Neural progenitor cell (in vitro differentiated cells): ENCODE measurements around the gene C1QA. TPM values are rescaled to one million over a fixed set of nuclear protein-coding genes. Genes with fewer than 3 reads are reported as not detected.

Source experiments
- DNase-seq: peaks from one replicate; pipeline ENCODE4 v3.0.0-alpha.2; 2016; ENCODE audit warnings: low spot score
- H2AFZ ChIP-seq: fragments of 200-600 bp; sonication (generic); replicated peaks from 2 replicates; pipeline ENCODE4 v1.6.1; 2016; ENCODE audit warnings: antibody characterized with exemption
- H3F3A ChIP-seq: fragments of 200-600 bp; sonication (generic); 2 replicates; pipeline ENCODE4 v1.6.1; 2016; ENCODE audit warnings: antibody characterized with exemption, low read depth
- H3K27ac ChIP-seq: fragments of 200-600 bp; sonication (generic); 2 replicates; pipeline ENCODE4 v1.5.1; 2016; ENCODE audit warnings: mild to moderate bottlenecking
- H3K27me3 ChIP-seq: fragments of 200-600 bp; sonication (generic); 2 replicates; pipeline ENCODE4 v1.6.1; 2016; ENCODE audit warnings: mild to moderate bottlenecking, moderate library complexity
- H3K36me3 ChIP-seq: fragments of 200-600 bp; sonication (generic); 2 replicates; pipeline ENCODE4 v1.5.1; 2016
- H3K4me1 ChIP-seq: fragments of 200-600 bp; sonication (generic); 2 replicates; pipeline ENCODE4 v1.6.1; 2016; ENCODE audit warnings: mixed run types
- H3K4me2 ChIP-seq: fragments of 200-600 bp; sonication (generic); 2 replicates; pipeline ENCODE4 v1.6.1; 2016
- H3K4me3 ChIP-seq: fragments of 200-600 bp; sonication (generic); 2 replicates; pipeline ENCODE4 v1.5.1; 2016
- H3K79me2 ChIP-seq: fragments of 200-600 bp; sonication (generic); 2 replicates; pipeline ENCODE4 v1.6.1; 2016; ENCODE audit warnings: low read depth
- H3K9ac ChIP-seq: fragments of 200-600 bp; sonication (generic); 2 replicates; pipeline ENCODE4 v1.6.1; 2016
- H3K9me3 ChIP-seq: fragments of 200-600 bp; sonication (generic); 2 replicates; pipeline ENCODE4 v1.5.1; 2016; ENCODE audit warnings: low read depth
- H4K20me1 ChIP-seq: fragments of 200-600 bp; sonication (generic); 2 replicates; pipeline ENCODE4 v1.6.1; 2016; ENCODE audit warnings: low read depth
- H3K27ac Mint-ChIP-seq: 3 replicates; pipeline ENCODE4 v1.8.0; 2021; ENCODE audit warnings: mixed read lengths
- H3K27me3 Mint-ChIP-seq: 2 replicates; pipeline ENCODE4 v1.8.0; 2022; ENCODE audit warnings: low read depth, mild to moderate bottlenecking, inconsistent platforms, moderate library complexity, mixed read lengths; ENCODE audit not compliant: insufficient read depth
- H3K36me3 Mint-ChIP-seq: 3 replicates; pipeline ENCODE4 v1.8.0; 2021; ENCODE audit warnings: mixed read lengths
- H3K4me1 Mint-ChIP-seq: 3 replicates; pipeline ENCODE4 v1.8.0; 2021; ENCODE audit warnings: mixed read lengths
- H3K4me3 Mint-ChIP-seq: 3 replicates; pipeline ENCODE4 v1.8.0; 2021; ENCODE audit warnings: mild to moderate bottlenecking, moderate library complexity, mixed read lengths
- H3K9me3 Mint-ChIP-seq: 3 replicates; pipeline ENCODE4 v1.8.0; 2020; ENCODE audit warnings: mixed read lengths
- EZH2 ChIP-seq: fragments of 200-600 bp; sonication (generic); IDR thresholded peaks from 2 replicates; pipeline ENCODE4 v1.6.1; 2017; ENCODE audit warnings: antibody characterized with exemption, mild to moderate bottlenecking, moderate library complexity
- EZH2phosphoT487 ChIP-seq: fragments of 200-600 bp; sonication (generic); IDR thresholded peaks from 2 replicates; pipeline ENCODE4 v1.6.1; 2017; ENCODE audit warnings: antibody characterized with exemption
- total RNA-seq: library from RNA; depleted of rRNA; stranded (reverse); fragments of >200 nt; gene quantifications from 2 replicates; pipeline ENCODE4 v1.2.3, GENCODE V29; 2015; ENCODE audit warnings: low replicate concordance
- TF ChIP-seq, protein P1 (sequence below): fragments of 200-600 bp; sonication (generic); IDR thresholded peaks from 2 replicates; pipeline ENCODE4 v1.5.1; 2017; ENCODE audit warnings: antibody characterized with exemption, mild to moderate bottlenecking

The C1QA gene
- total RNA-seq, 1 donor from 2014 or later, result not detected

DNA sequence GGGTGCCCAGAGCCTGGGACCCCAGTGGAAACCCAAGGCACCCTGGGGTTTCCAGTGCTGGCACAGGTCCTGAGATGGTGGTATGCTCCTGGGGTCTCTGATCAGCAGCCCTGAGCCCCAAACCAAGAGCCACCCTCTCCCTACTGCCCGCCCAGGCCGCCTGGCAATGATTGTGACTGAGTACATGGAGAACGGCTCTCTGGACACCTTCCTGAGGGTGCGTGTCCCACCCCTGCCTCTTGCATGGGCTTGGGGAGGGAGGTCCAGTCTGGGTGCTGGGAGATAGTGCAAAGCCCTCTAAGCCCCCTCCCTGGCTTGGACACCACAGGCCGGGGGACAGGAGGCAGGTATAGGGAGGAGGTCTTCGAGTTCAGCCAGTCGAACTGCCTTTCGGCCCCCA lies 38.4 kb upstream of the C1QA start:
- H3K4me3 ChIP-seq, result no peak overlapping the region
- no peaks in the 10 kb centered on the region for H3F3A ChIP-seq
- H4K20me1 ChIP-seq, result no peaks in the 10 kb centered on the region
- peaks cover 11% of the 10 kb centered on the region for H3K27me3 ChIP-seq
- H3K36me3 ChIP-seq, result no peaks in the 10 kb centered on the region
- Mint-ChIP-seq H3K27ac (no peak overlapping the region), H3K9me3 (no peaks in the 10 kb centered on the region), H3K27me3 (peaks cover 14% of the 10 kb centered on the region), H3K36me3 (no peaks in the 10 kb centered on the region), H3K4me3 (no peak overlapping the region), H3K4me1 (no peaks in the 10 kb centered on the region)
- no peaks in the 10 kb centered on the region for H3K79me2 ChIP-seq
- no peak overlapping the region for H2AFZ ChIP-seq
- DNase-seq, result no peak
- no peak overlapping the region for H3K9ac ChIP-seq
- H3K27ac ChIP-seq, result no peak overlapping the region
- H3K4me1 ChIP-seq, result no peaks in the 10 kb centered on the region
- TF ChIP-seq, protein P1, sequence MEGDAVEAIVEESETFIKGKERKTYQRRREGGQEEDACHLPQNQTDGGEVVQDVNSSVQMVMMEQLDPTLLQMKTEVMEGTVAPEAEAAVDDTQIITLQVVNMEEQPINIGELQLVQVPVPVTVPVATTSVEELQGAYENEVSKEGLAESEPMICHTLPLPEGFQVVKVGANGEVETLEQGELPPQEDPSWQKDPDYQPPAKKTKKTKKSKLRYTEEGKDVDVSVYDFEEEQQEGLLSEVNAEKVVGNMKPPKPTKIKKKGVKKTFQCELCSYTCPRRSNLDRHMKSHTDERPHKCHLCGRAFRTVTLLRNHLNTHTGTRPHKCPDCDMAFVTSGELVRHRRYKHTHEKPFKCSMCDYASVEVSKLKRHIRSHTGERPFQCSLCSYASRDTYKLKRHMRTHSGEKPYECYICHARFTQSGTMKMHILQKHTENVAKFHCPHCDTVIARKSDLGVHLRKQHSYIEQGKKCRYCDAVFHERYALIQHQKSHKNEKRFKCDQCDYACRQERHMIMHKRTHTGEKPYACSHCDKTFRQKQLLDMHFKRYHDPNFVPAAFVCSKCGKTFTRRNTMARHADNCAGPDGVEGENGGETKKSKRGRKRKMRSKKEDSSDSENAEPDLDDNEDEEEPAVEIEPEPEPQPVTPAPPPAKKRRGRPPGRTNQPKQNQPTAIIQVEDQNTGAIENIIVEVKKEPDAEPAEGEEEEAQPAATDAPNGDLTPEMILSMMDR, result no peak
- no peak for TF ChIP-seq EZH2phosphoT487
- TF ChIP-seq EZH2, result no peak
- H3K9me3 ChIP-seq, result no peaks in the 10 kb centered on the region
- no peak overlapping the region for H3K4me2 ChIP-seq

DNA sequence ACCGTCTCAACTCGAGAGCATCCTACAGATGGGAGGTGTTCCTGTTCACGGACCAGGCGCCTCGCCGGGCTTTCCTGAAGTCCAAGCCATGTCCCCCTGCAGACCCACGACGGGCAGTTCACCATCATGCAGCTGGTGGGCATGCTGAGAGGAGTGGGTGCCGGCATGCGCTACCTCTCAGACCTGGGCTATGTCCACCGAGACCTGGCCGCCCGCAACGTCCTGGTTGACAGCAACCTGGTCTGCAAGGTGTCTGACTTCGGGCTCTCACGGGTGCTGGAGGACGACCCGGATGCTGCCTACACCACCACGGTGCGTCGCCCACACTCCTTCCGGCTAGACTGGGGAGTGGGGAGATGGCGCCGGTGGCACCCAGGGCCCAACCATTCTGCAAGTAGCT lies 37.7 kb upstream of the C1QA start:
- DNase-seq, result no peak
- H3K9me3 Mint-ChIP-seq, result no peaks in the 10 kb centered on the region
- Histone ChIP-seq H2AFZ (no peak overlapping the region), H3K4me1 (no peaks in the 10 kb centered on the region), H3K79me2 (no peaks in the 10 kb centered on the region), H3K9ac (no peak overlapping the region), H3K27ac (no peak overlapping the region), H3K4me3 (no peak overlapping the region), H3F3A (no peaks in the 10 kb centered on the region), H4K20me1 (no peaks in the 10 kb centered on the region), H3K4me2 (no peak overlapping the region), H3K27me3 (peaks cover 3% of the 10 kb centered on the region), H3K36me3 (no peaks in the 10 kb centered on the region), H3K9me3 (no peaks in the 10 kb centered on the region)
- no peak overlapping the region for H3K27ac Mint-ChIP-seq
- H3K4me3 Mint-ChIP-seq, result no peak overlapping the region
- no peaks in the 10 kb centered on the region for H3K36me3 Mint-ChIP-seq
- H3K27me3 Mint-ChIP-seq, result peaks cover 17% of the 10 kb centered on the region
- no peaks in the 10 kb centered on the region for H3K4me1 Mint-ChIP-seq
- no peak for TF ChIP-seq EZH2phosphoT487
- no peak for TF ChIP-seq EZH2
- TF ChIP-seq, protein P1, result no peak

- Histone ChIP-seq H3K27me3 (peaks cover 6% of the 10 kb centered on the region), H3K27ac (no peak overlapping the region), H3K79me2 (no peaks in the 10 kb centered on the region), H3K9ac (no peak overlapping the region), H4K20me1 (peaks cover 3% of the 10 kb centered on the region), H3K4me1 (no peaks in the 10 kb centered on the region), H2AFZ (no peak overlapping the region), H3K4me2 (no peak overlapping the region), H3K9me3 (no peaks in the 10 kb centered on the region), H3K4me3 (no peak overlapping the region), H3K36me3 (no peaks in the 10 kb centered on the region), H3F3A (no peaks in the 10 kb centered on the region)
- no peaks in the 10 kb centered on the region for H3K9me3 Mint-ChIP-seq
- no peaks in the 10 kb centered on the region for H3K4me1 Mint-ChIP-seq
- TF ChIP-seq EZH2 (no peak), EZH2phosphoT487 (no peak)
- TF ChIP-seq, protein P1, result no peak
- H3K27ac Mint-ChIP-seq, result no peak overlapping the region
- H3K36me3 Mint-ChIP-seq, result no peaks in the 10 kb centered on the region
- peaks cover 25% of the 10 kb centered on the region for H3K27me3 Mint-ChIP-seq
- no peak for DNase-seq
- no peak overlapping the region for H3K4me3 Mint-ChIP-seq
Observed at GRCh38 chr1:22600071-22600816, 36.2 kb upstream of the C1QA start.
